MM.1S (cell line): ENCODE results near the gene FBXO3.

ENCODE experiments used
- DNase-seq: peaks from one replicate; pipeline ENCODE4 v3.0.0-alpha.2; 2015
- H2AFZ ChIP-seq: fragments of 300-600 bp; sonication (generic); 2 replicates; pipeline ENCODE4 v1.6.0; 2016; ENCODE audit warnings: antibody characterized with exemption, low read length
- H3F3A ChIP-seq: fragments of 300-600 bp; sonication (generic); 2 replicates; pipeline ENCODE4 v1.6.1; 2016; ENCODE audit warnings: mild to moderate bottlenecking, antibody characterized with exemption, low read length, moderate library complexity, mixed read lengths; ENCODE audit not compliant: insufficient read depth
- H3K27ac ChIP-seq: fragments of 300-600 bp; sonication (generic); 2 replicates; pipeline ENCODE4 v1.5.1; 2016; ENCODE audit warnings: mild to moderate bottlenecking, low read length
- H3K27me3 ChIP-seq: fragments of 300-600 bp; sonication (generic); replicated peaks from 2 replicates; pipeline ENCODE4 v1.6.0; 2016; ENCODE audit warnings: low read length; ENCODE audit not compliant: insufficient read depth
- H3K36me3 ChIP-seq: fragments of 300-600 bp; sonication (generic); replicated peaks from 2 replicates; pipeline ENCODE4 v1.6.1; 2016; ENCODE audit warnings: mild to moderate bottlenecking, low read length, mixed read lengths; ENCODE audit not compliant: insufficient read depth
- H3K4me1 ChIP-seq: fragments of 300-600 bp; sonication (generic); 2 replicates; pipeline ENCODE4 v1.6.1; 2016; ENCODE audit warnings: low read length, mixed read lengths
- H3K4me2 ChIP-seq: fragments of 300-600 bp; sonication (generic); 2 replicates; pipeline ENCODE4 v1.6.0; 2016; ENCODE audit warnings: low read depth, low read length
- H3K4me3 ChIP-seq: fragments of 300-600 bp; sonication (generic); 2 replicates; pipeline ENCODE4 v1.5.1; 2016; ENCODE audit warnings: low read length, mixed read lengths
- H3K79me2 ChIP-seq: fragments of 300-600 bp; sonication (generic); 2 replicates; pipeline ENCODE4 v1.6.1; 2016; ENCODE audit warnings: mixed run types, low read length, mixed read lengths
- H3K9ac ChIP-seq: fragments of 300-600 bp; sonication (generic); 2 replicates; pipeline ENCODE4 v1.6.1; 2016; ENCODE audit warnings: low read length, mixed read lengths
- H3K9me2 ChIP-seq: fragments of 300-600 bp; sonication (generic); replicated peaks from 2 replicates; pipeline ENCODE4 v1.6.1; 2016; ENCODE audit warnings: mild to moderate bottlenecking, low read length, mixed read lengths; ENCODE audit not compliant: insufficient read depth
- H3K9me3 ChIP-seq: fragments of 300-600 bp; sonication (generic); replicated peaks from 2 replicates; pipeline ENCODE4 v1.6.1; 2016; ENCODE audit warnings: mild to moderate bottlenecking, low read length, mixed read lengths; ENCODE audit not compliant: insufficient read depth
- H4K20me1 ChIP-seq: fragments of 300-600 bp; sonication (generic); 2 replicates; pipeline ENCODE4 v1.6.1; 2016; ENCODE audit warnings: mild to moderate bottlenecking, low read length, moderate library complexity, mixed read lengths; ENCODE audit not compliant: insufficient read depth
- CTCF ChIP-seq: fragments of 300-600 bp; sonication (generic); IDR thresholded peaks from 2 replicates; pipeline ENCODE4 v1.5.1; 2016; ENCODE audit warnings: antibody characterized with exemption, low read length, mixed read lengths
- EZH2 ChIP-seq: fragments of 300-600 bp; sonication (generic); optimal IDR thresholded peaks from 2 replicates; pipeline ENCODE3; 2017; ENCODE audit warnings: low read depth, mild to moderate bottlenecking, antibody characterized with exemption, low read length, mixed read lengths
- EZH2phosphoT487 ChIP-seq: fragments of 300-600 bp; sonication (generic); IDR thresholded peaks from 2 replicates; pipeline ENCODE4 v1.6.1; 2018; ENCODE audit warnings: antibody characterized with exemption, low read length

Gene FBXO3

DNA sequence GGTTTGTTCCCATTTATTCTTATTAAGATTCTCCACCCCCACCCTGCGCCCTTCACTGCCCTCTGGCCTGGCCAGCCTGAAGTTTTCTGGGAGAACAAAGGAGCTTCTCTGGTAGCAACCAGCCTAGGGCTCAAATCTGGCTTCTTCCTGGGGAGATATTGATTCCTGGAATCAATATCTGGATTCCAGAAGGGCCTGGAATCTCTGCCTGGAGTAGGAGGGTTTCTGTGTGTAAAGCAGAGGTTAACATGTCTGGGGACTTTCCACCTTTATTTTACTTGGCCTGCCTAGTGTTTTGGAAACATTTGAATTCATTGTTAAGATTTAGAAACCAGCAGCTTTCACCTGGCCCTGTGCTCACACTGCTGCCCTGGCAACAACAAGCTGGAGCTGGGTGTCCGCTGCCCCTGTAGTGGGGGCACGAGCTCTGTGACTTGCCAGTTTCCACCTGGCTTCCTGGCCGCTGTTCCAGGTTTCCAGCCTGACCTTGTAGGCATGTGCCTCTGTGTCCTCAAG lies 79.2 kb downstream of the FBXO3 start:
- Histone ChIP-seq H3F3A (no peaks in the 10 kb centered on the region), H2AFZ (no peak overlapping the region), H3K36me3 (no peaks in the 10 kb centered on the region), H3K9ac (no peak overlapping the region), H3K27ac (no peak overlapping the region), H3K79me2 (no peaks in the 10 kb centered on the region), H3K4me2 (no peak overlapping the region), H3K4me1 (peaks cover 6% of the 10 kb centered on the region; the same call in 1 of the 2 replicates), H3K4me3 (no peak overlapping the region), H3K9me2 (no peaks in the 10 kb centered on the region), H3K27me3 (no peaks in the 10 kb centered on the region), H4K20me1 (no peaks in the 10 kb centered on the region), H3K9me3 (no peaks in the 10 kb centered on the region)
- no peak for TF ChIP-seq EZH2
- no peak for TF ChIP-seq CTCF
- TF ChIP-seq EZH2phosphoT487, result no peak
- DNase-seq, result no peak

- H3K27ac ChIP-seq, result no peak overlapping the region
- H3K79me2 ChIP-seq, result no peaks in the 10 kb centered on the region
- H3K27me3 ChIP-seq, result no peaks in the 10 kb centered on the region
- H3K4me1 ChIP-seq, result peaks cover 6% of the 10 kb centered on the region; the same call in 1 of the 2 replicates
- H3K4me3 ChIP-seq, result no peak overlapping the region
- H3K4me2 ChIP-seq, result no peak overlapping the region
- no peaks in the 10 kb centered on the region for H4K20me1 ChIP-seq
- H3K9ac ChIP-seq, result no peak overlapping the region
- TF ChIP-seq CTCF, result no peak
- no peaks in the 10 kb centered on the region for H3F3A ChIP-seq
- no peak overlapping the region for H2AFZ ChIP-seq
- DNase-seq, result no peak
- no peaks in the 10 kb centered on the region for H3K9me2 ChIP-seq
- H3K36me3 ChIP-seq, result no peaks in the 10 kb centered on the region
- no peaks in the 10 kb centered on the region for H3K9me3 ChIP-seq
Measured at GRCh38 chr11:33694346-33695050, 79.8 kb downstream of the FBXO3 start.

DNA sequence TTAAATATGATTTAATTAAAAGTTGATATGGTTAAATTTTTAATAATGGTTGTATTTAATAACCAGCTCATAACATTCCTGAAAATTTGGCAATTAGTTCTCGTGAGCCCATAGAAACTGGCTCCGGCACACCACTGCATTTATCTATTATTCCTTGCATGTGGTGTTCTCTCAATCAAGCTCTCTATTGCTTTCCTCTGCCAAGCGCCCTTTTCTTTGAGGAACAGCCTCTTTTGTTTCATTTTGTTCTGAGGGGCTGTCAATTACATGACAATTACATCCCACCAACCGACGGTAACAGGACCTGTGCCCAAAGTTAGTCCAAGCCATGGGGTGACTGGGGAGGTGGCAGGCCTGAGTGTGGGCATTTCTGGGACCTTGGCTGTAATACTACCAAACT lies 81.8 kb downstream of the FBXO3 start:
- H3K4me2 ChIP-seq, result no peak overlapping the region
- no peak overlapping the region for H3K27ac ChIP-seq
- no peaks in the 10 kb centered on the region for H3K79me2 ChIP-seq
- no peaks in the 10 kb centered on the region for H3K36me3 ChIP-seq
- no peaks in the 10 kb centered on the region for H3K27me3 ChIP-seq
- DNase-seq, result no peak
- no peaks in the 10 kb centered on the region for H3F3A ChIP-seq
- H3K9me3 ChIP-seq, result no peaks in the 10 kb centered on the region
- peaks cover 14% of the 10 kb centered on the region for H3K4me1 ChIP-seq
- no peak for TF ChIP-seq EZH2phosphoT487
- TF ChIP-seq CTCF, result no peak
- TF ChIP-seq EZH2, result no peak
- H3K9me2 ChIP-seq, result no peaks in the 10 kb centered on the region
- no peaks in the 10 kb centered on the region for H4K20me1 ChIP-seq
- no peak overlapping the region for H3K9ac ChIP-seq
- no peak overlapping the region for H3K4me3 ChIP-seq
- no peak overlapping the region for H2AFZ ChIP-seq
